KMS-11 (cell line): ENCODE measurements around the gene APOBEC3A.
A peak's percentile ranks its signal among the peaks of the same experiment; 100 is the strongest.
"Not testable (repeated sequence)": the region's sequence is repeated elsewhere in the genome, so short reads cannot be mapped to it uniquely, and the experiment has no call there.

ENCODE experiments used
- H2AFZ ChIP-seq: fragments of 200-600 bp; sonication (generic); 2 replicates; pipeline ENCODE4 v1.6.1; 2016; ENCODE audit warnings: antibody characterized with exemption, mixed run types, low read depth
- H3K27ac ChIP-seq: fragments of 200-600 bp; sonication (generic); 2 replicates; pipeline ENCODE4 v1.6.1; 2016; ENCODE audit warnings: mild to moderate bottlenecking, mixed run types
- H3K27me3 ChIP-seq: fragments of 200-600 bp; sonication (generic); 2 replicates; pipeline ENCODE4 v1.6.1; 2017; ENCODE audit warnings: mild to moderate bottlenecking, low read depth, mixed run types, moderate library complexity; ENCODE audit not compliant: insufficient read depth
- H3K36me3 ChIP-seq: fragments of 200-600 bp; sonication (generic); 2 replicates; pipeline ENCODE4 v1.6.1; 2017; ENCODE audit warnings: mild to moderate bottlenecking, mixed run types; ENCODE audit not compliant: insufficient read depth
- H3K4me1 ChIP-seq: fragments of 200-600 bp; sonication (generic); 2 replicates; pipeline ENCODE4 v1.6.1; 2016; ENCODE audit warnings: mild to moderate bottlenecking, low read depth, mixed run types; ENCODE audit not compliant: poor library complexity, severe bottlenecking
- H3K4me2 ChIP-seq: fragments of 200-600 bp; sonication (generic); 2 replicates; pipeline ENCODE4 v1.7.0; 2016; ENCODE audit warnings: mild to moderate bottlenecking, mixed run types
- H3K4me3 ChIP-seq: fragments of 200-600 bp; sonication (generic); IDR thresholded peaks from 2 replicates; pipeline ENCODE4 v1.6.1; 2017; ENCODE audit warnings: low read depth, low read length, mixed read lengths; ENCODE audit not compliant: insufficient read depth
- H3K79me2 ChIP-seq: fragments of 200-600 bp; sonication (generic); 2 replicates; pipeline ENCODE4 v1.6.1; 2016; ENCODE audit warnings: low read depth, mixed run types; ENCODE audit not compliant: insufficient read depth
- H3K9ac ChIP-seq: fragments of 200-600 bp; sonication (generic); 2 replicates; pipeline ENCODE4 v1.6.1; 2016; ENCODE audit warnings: mild to moderate bottlenecking, mixed run types
- H4K20me1 ChIP-seq: fragments of 200-600 bp; sonication (generic); 2 replicates; pipeline ENCODE4 v1.6.1; 2016; ENCODE audit warnings: mild to moderate bottlenecking, mixed run types; ENCODE audit not compliant: insufficient read depth
- TF ChIP-seq, protein P1 (sequence below): fragments of 200-600 bp; sonication (generic); conservative IDR thresholded peaks from 2 replicates; pipeline ENCODE4 v1.6.1; 2017; ENCODE audit warnings: low read depth, mild to moderate bottlenecking, antibody characterized with exemption, low read length, moderate library complexity, mixed read lengths

The APOBEC3A gene

DNA sequence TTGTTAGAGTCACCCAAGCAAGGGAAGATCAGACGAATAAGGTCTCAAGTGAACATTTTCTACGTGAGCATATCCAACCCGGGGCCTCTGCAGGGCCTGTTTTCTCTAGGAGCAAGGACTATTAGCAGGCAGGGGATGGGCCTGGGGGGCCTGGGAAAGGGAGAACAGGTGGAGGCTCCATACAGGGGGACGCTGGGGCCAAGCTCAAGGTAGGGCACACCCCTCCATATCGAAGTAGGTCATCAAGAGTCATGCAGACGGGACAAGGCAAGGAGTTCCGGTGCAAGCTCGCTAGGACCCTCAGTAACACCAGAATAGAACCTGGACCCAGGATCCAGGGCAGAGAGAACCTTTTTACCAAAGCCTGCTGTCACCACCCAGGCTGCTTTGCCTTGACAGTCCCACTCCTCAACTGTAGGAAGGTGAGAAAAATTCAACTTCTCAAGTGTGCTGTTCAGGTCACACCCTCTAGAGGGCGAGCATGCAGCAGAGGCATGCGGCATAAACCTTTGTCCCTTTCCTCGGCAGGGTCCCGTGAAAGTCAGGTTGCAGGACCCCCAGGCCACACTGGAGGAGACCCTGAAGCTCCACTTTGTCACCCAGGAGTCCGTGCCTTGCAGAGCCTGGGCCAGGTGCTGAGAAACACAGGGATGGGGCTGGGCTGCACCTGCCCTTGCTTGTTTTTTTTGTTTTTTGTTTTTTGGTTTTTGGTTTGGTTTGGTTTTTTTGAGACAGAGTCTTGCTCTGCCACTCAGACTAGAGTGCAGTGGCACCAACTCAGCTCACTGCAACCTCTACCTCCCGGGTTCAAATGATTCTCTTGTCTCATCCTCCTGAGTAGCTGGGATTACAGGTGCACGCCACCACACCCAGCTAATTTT, 16.1 kb downstream of the APOBEC3A start:
- Histone ChIP-seq H3K79me2 (no peaks in the 10 kb centered on the region), H3K4me3 (no peak overlapping the region), H3K4me1 (no peaks in the 10 kb centered on the region), H3K36me3 (no peaks in the 10 kb centered on the region), H3K9ac (no peak overlapping the region), H4K20me1 (no peaks in the 10 kb centered on the region), H3K27ac (no peak overlapping the region), H3K27me3 (no peaks in the 10 kb centered on the region), H2AFZ (no peak overlapping the region), H3K4me2 (peak overlapping the region; percentile 25; the same call in 1 of the 2 replicates)
- TF ChIP-seq, protein P1, sequence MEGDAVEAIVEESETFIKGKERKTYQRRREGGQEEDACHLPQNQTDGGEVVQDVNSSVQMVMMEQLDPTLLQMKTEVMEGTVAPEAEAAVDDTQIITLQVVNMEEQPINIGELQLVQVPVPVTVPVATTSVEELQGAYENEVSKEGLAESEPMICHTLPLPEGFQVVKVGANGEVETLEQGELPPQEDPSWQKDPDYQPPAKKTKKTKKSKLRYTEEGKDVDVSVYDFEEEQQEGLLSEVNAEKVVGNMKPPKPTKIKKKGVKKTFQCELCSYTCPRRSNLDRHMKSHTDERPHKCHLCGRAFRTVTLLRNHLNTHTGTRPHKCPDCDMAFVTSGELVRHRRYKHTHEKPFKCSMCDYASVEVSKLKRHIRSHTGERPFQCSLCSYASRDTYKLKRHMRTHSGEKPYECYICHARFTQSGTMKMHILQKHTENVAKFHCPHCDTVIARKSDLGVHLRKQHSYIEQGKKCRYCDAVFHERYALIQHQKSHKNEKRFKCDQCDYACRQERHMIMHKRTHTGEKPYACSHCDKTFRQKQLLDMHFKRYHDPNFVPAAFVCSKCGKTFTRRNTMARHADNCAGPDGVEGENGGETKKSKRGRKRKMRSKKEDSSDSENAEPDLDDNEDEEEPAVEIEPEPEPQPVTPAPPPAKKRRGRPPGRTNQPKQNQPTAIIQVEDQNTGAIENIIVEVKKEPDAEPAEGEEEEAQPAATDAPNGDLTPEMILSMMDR = peak; percentile 48

DNA sequence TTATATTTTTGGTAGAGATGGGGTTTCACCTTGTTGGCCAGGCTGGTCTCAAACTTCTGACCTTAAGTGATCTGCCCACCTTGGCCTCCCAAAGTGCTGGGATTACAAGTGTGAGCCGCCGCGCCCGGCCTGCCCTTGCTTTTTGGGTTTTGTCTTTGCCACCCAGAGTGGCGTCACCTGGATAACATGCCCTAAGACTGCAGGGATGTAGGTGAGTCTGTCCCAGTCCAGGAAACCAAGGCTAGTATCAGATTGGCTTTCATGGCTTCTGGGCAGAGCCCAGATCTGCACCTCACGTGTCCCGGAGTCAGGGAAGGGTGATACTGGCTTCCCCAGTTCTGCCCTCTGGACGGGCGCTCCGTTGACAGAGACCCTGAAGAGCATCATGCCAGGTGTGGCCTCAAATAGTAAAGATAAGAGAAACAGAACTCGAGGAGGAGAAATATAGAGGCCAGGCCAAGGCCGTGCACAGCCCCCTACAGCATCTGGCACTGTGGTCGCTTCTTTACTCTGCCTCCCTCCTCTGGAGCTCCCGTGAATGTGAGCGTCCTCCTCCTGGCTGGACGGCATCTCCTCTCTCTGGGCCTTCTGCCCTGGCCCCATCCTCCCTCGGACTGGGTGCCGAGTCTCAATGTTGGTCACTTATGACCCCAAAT, 16.9 kb downstream of the APOBEC3A start:
- no peak overlapping the region for H3K4me3 ChIP-seq
- H3K27me3 ChIP-seq = no peaks in the 10 kb centered on the region
- H3K36me3 ChIP-seq = no peaks in the 10 kb centered on the region
- H3K9ac ChIP-seq = no peak overlapping the region
- no peak overlapping the region for H3K4me2 ChIP-seq
- no peaks in the 10 kb centered on the region for H3K79me2 ChIP-seq
- no peaks in the 10 kb centered on the region for H3K4me1 ChIP-seq
- TF ChIP-seq, protein P1 = no peak
- H4K20me1 ChIP-seq = no peaks in the 10 kb centered on the region
- H3K27ac ChIP-seq = no peak overlapping the region
- H2AFZ ChIP-seq = no peak overlapping the region

GRCh38 chr22:38974826-38975175, 17.4 kb downstream of the APOBEC3A start:
- Histone ChIP-seq H3K27ac (no peak overlapping the region), H3K4me2 (no peak overlapping the region), H3K79me2 (no peaks in the 10 kb centered on the region), H2AFZ (no peak overlapping the region), H3K27me3 (no peaks in the 10 kb centered on the region), H3K36me3 (no peaks in the 10 kb centered on the region), H3K4me3 (no peak overlapping the region), H3K9ac (no peak overlapping the region), H3K4me1 (no peaks in the 10 kb centered on the region), H4K20me1 (no peaks in the 10 kb centered on the region)
- TF ChIP-seq, protein P1 = no peak

DNA sequence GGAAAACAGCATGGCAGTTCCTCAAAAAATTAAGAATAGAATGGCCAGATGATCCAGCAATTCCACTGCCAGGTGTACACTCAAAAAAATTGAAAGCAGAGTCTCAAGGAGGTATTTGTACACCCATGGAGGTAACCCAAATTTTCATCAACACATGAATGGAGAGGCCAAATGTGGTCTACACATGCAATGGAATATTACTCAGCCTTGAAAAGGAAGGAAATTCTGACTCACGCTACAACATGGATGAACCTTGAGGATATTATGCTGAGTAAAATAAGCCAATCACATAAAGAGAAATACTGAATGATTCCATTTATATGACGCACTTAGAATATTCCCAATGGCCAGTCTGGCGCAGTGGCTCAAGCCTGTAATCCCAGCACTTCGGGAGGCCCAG, 19.9 kb downstream of the APOBEC3A start:
- H3K9ac ChIP-seq, H3K27ac ChIP-seq, H2AFZ ChIP-seq, H3K36me3 ChIP-seq, H3K4me1 ChIP-seq, H4K20me1 ChIP-seq, H3K27me3 ChIP-seq, H3K4me2 ChIP-seq, H3K4me3 ChIP-seq, H3K79me2 ChIP-seq: not testable (repeated sequence)

GRCh38 chr22:38980587-38980986, 23.2 kb downstream of the APOBEC3A start:
- not testable (repeated sequence) for H3K4me3 ChIP-seq, H4K20me1 ChIP-seq, H3K27ac ChIP-seq, H3K4me1 ChIP-seq, H3K27me3 ChIP-seq, H2AFZ ChIP-seq, H3K9ac ChIP-seq, H3K36me3 ChIP-seq, H3K4me2 ChIP-seq, H3K79me2 ChIP-seq
